Stimulated activated CD8-positive, alpha-beta memory T cell treated with anti-CD3 and anti-CD28 coated beads, Interleukin-7, amount 100 ng/mL, for 48 hours (primary cell): ENCODE results near the gene SEMA5A.

Experiments
- DNase-seq, 2 donors: peaks; one replicate each; pipeline ENCODE4 v3.0.0-alpha.2; 2020; ENCODE audit warnings: low read depth in 1 of 2; ENCODE audit errors: extremely low read depth in 1 of 2

Gene SEMA5A

GRCh38 chr5:9284781-9285307 is 261.0 kb downstream of the SEMA5A start:
- no peak for DNase-seq

GRCh38 chr5:9284272-9284671 is 261.6 kb downstream of the SEMA5A start:
- DNase-seq: no peak

GRCh38 chr5:9283473-9283872 is 262.4 kb downstream of the SEMA5A start:
- no peak for DNase-seq

DNA sequence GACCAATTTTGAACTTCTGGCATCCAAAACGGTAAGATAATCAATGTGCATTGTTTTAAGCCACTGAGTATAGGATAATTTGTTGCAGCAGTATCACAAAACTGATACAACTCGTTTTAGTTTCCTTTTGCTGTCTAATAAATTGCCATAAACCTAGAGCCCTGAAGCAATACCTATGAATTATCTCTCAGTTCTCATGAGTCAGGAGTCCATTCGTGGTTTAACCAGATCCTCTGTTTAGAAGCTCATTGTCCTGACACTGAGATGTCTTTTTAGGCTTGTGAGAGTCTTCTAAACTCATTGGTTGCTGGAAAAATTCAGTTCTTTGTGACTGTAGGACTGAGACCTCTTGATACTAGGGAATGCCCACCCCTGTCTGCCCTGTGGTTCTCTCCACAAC is 262.9 kb downstream of the SEMA5A start:
- DNase-seq: no peak

GRCh38 chr5:9282211-9282610 is 263.7 kb downstream of the SEMA5A start:
- no peak for DNase-seq

GRCh38 chr5:9279774-9280173 is 266.1 kb downstream of the SEMA5A start:
- no peak for DNase-seq

DNA sequence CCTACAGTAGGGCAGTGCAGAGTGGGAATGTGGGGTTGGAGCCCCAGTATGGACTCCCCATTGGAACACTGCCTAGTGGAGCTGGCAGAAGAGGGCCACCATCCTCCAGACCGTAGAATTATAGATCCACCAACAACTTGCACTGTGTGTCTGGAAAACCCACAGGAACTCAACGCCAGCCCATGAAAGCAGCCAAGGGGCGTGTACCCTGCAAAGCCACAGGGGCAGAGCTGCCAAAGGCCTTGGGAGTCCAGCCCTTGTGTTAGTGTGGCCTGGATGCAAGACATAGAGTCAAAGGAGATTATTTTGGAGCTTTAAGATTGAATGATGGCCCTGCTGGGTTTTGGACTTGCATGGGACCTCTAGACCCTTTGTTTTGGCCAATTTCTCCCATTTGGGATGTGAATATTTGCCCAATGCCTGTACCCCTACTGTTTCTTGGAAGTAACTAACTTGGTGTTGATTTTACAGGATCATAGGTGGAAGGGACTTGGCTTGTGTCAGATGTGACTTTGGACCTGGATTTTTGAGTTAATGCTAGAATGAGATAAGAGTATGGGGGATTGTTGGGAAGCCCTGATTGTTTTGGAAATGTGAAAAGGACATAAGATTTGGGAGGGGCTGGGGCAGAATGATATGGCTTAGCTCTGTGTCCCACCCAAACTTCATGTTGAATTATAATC is 266.8 kb downstream of the SEMA5A start:
- no peak for DNase-seq

GRCh38 chr5:9269014-9269413 is 276.9 kb downstream of the SEMA5A start:
- no peak for DNase-seq

DNA sequence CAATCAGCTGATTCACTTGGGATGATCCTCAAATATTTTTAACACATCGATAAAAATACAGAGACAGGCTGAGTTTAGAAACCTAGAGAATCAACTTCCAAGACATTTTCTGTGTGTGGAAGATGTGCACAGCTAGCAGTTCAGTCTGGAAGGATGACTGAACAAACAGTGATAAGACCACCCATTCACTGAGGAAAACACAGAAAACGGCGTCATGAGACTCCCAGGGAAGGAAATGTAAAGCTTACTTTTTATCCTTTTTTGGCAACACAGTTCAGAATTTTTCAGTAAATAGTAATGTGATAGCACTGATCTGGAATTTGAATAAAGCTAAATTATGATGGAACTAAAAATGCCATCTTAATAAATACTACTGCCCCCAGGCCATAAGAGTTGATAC is 277.6 kb downstream of the SEMA5A start:
- DNase-seq: no peak

- no peak for DNase-seq
These were observed 280.2 kb downstream of the SEMA5A start for GRCh38 chr5:9265441-9266287.

GRCh38 chr5:9264301-9264700 is 281.6 kb downstream of the SEMA5A start:
- no peak for DNase-seq

- no peak for DNase-seq
These were observed 282.2 kb downstream of the SEMA5A start for GRCh38 chr5:9263656-9264055.

- no peak for DNase-seq
These were observed 294.4 kb downstream of the SEMA5A start for GRCh38 chr5:9251379-9251980.

DNA sequence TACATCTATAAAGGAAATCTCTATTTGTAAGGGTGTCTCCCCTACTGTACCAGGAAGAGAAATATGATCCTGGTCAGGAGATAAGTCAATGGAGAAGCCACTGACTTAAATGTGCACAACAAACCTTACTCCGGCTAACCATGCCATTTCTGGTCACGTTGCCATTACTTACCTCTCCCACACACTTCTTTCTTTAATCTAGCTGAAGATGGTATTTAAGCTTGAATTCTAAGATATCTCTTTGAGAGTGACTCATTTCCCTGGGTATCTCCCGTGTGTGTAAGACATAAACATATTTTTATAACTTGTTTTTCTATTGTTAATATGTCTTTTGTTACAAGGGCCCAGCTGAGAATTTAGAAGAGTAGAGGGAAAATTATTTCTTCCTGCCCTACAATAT is 296.6 kb downstream of the SEMA5A start:
- no peak for DNase-seq

DNA sequence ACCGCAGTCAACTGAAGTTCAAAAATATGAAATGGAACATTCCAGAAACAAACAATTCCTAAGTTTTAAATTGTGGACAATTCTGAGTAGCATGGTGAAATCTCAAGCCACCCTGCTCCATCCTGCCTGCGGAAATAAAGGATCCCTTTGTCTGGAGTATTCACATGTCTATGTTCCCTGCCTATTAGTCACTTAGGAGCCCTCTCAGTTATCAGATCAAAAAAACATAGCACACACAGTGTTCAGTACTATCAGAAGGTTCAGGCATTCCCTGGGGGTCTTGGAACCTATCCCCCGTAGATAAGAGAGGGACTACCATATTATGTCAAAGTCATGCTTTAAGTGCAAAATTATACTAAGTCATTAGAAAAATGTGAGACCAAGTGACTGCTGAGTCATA is 300.8 kb downstream of the SEMA5A start:
- no peak for DNase-seq

DNA sequence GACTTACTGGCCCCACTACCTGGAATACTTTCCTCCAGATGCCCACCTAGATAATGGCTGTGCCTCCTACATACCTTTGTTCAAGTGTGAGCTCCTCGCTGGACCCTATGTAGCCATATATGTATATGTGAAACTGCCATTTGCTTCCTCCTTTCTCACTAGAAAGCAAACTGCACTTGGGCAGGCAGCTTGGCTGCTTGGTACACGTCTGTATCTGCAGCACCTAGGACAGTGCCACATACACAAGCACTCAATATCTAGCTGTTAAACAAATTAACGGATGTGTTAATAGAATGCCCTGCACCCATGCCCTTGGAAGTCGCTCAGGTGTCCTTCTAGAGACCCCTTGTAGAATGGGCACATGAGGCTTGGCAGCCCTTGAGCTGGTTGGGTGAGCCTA is 301.5 kb downstream of the SEMA5A start:
- no peak for DNase-seq

DNA sequence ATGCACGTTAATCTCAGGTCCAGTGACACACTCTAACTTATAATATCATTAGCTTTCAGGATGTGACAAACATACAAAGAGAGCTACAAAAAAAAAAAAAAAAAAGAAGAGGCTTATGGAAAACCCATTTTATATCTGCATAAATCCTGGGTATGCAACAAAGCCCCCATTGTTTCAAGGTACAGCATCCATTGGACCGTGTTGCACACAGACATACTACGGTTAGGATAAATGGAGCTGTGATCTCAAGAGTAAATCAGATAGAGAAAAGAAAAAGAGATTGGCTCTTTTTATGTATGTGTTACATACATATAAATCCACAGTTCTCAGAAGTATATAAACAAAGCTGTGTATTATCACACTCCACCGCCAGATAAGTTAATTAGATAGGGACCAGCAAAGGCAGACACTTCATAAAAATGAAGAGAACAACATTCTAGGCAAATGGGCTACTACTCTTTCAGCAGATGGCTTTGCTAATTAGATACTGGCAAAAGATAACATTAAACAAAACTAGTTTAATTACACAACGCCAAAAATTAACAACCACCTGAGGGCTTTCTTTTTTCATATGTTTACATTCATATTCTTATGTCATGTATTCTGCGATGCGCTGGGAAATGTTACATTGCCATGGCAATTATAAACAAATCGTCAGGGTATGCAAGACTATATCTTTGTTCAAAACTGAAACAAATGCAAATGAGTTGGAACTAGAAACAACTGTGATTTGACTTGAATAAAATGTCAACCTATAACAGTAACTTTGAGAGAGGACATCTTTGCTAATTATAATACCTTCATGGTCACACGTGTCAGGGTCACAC is 304.2 kb downstream of the SEMA5A start:
- DNase-seq: no peak

GRCh38 chr5:9240431-9240830 is 305.4 kb downstream of the SEMA5A start:
- DNase-seq: no peak

- no peak for DNase-seq
These were observed 306.2 kb downstream of the SEMA5A start for GRCh38 chr5:9239626-9240025.

GRCh38 chr5:9239071-9239470 is 306.8 kb downstream of the SEMA5A start:
- DNase-seq: no peak

GRCh38 chr5:9233712-9234111 is 312.2 kb downstream of the SEMA5A start:
- no peak for DNase-seq
